CD4-positive, alpha-beta T cell treated with Interleukin-6 at 100 ng/mL for 8 hours (primary cell): ENCODE data around the gene STK40.
A peak's percentile ranks its signal among the peaks of the same experiment; 100 is the strongest.

Source experiments
- DNase-seq: peaks from one replicate; pipeline ENCODE4 v3.0.0-alpha.2; 2020; ENCODE audit warnings: mixed read lengths, low spot score

The STK40 gene

DNA sequence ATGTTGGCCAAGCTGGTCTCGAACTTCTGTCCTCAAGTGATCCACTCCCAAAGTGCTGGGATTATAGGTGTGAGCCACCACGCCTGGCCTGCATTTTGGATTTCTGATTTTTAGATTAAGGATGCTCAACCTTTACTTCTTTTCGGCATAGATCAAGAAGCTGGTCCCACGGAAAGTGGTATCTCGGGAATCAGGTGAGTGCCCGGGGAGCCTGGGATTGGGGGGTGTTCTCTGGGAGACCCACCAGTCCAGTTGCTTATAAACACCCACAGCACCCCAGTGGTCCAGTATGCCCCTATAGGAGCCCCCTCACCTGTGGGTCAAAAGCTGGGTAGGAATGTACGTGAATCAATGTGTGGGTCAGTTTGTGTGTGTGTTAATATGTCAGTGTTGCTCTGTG lies 76.3 kb downstream of the STK40 start:
- DNase-seq = no peak

GRCh38 chr1:36307601-36308330 lies 78.0 kb downstream of the STK40 start:
- no peak for DNase-seq

GRCh38 chr1:36306902-36307456 lies 78.7 kb downstream of the STK40 start:
- peak; percentile 91 for DNase-seq

GRCh38 chr1:36306210-36306901 lies 79.4 kb downstream of the STK40 start, which contains the start of gene SH3D21:
TSS of gene SH3D21 (plus strand) at chr1:36306368. CDS start at chr1:36306421, 53 bp downstream.
- peak; percentile 31 for DNase-seq

DNA sequence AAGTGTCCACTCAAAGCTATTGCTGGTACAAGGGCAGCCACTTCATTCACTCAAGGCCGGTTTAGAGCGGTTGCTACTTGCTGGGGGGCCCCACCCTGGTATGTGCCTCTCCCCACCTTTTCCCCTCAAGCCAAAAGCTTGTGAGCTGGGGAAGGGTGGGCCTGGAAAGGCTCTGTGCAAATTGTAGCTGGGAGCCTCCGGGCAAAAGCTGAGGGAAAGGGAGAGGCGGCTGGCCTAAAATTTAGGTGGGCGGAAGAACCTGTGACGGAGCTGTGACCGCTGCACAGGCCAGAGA lies 79.9 kb downstream of the STK40 start:
- DNase-seq = no peak

- DNase-seq = no peak
Measured at GRCh38 chr1:36304970-36305914, 80.5 kb downstream of the STK40 start.

GRCh38 chr1:36304521-36304920 lies 81.2 kb downstream of the STK40 start:
- no peak for DNase-seq

GRCh38 chr1:36303650-36304360 lies 81.9 kb downstream of the STK40 start:
- no peak for DNase-seq

GRCh38 chr1:36303244-36303643 lies 82.5 kb downstream of the STK40 start:
- DNase-seq = no peak

- DNase-seq = no peak
Measured at GRCh38 chr1:36301220-36301619, 84.5 kb downstream of the STK40 start.

DNA sequence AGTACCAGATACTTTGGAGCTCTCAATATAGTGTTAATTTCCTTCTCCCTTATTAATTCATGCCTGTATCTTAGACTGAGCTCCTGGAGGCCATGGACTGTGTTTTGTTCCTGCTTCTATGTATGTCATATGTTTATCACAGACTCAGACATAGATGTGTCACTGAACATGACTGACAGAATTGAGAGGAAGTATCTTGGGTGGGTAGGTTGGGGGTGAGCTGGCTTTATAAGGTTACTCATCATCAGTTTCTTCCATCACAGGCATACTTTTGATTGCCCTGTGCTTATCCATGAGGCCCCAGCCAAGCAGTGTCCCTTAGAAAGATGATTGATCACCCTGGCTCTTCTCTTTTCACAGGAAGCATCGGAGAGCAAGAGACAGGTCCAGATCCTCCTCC lies 85.2 kb downstream of the STK40 start:
- DNase-seq = no peak

DNA sequence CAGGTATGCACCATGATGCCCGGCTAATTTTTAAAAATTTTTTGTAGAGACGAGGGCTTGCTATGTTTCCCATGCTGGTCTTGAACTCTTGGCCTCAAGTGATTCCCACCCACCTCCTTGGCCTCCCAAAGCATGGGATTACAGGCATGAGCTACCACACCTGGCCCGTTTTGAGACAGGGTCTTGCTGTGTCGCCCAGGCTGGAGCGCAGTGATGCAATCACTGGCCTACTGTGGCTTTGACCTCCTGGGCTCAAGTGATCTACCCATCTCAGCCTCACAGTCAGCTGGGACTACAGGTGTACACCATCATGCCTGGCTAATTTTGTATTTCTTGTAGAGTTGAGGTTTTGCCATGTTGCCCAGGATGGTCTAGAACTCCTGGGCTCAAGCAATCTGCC lies 87.1 kb downstream of the STK40 start:
- no peak for DNase-seq

- DNase-seq = no peak
Measured at GRCh38 chr1:36297062-36297461, 88.7 kb downstream of the STK40 start.

- no peak for DNase-seq
Measured at GRCh38 chr1:36295390-36295789, 90.3 kb downstream of the STK40 start.
